OCI-LY1 (cell line): ENCODE results near the gene ADARB2.

ENCODE experiments used
- H2AFZ ChIP-seq: fragments of 200-600 bp; sonication (generic), shearing (Covaris generic); 2 replicates; pipeline ENCODE4 v1.6.0; 2014; ENCODE audit warnings: antibody characterized with exemption, mild to moderate bottlenecking, low read length
- H3F3A ChIP-seq: fragments of 200-600 bp; sonication (generic), shearing (Covaris generic); 2 replicates; pipeline ENCODE4 v1.6.0; 2014; ENCODE audit warnings: mild to moderate bottlenecking, antibody characterized with exemption, low read length, moderate library complexity; ENCODE audit not compliant: insufficient read depth
- H3K27ac ChIP-seq: fragments of 200-600 bp; sonication (generic); 2 replicates; pipeline ENCODE4 v1.5.1; 2014; ENCODE audit warnings: low read length, mixed run types, mild to moderate bottlenecking, low read depth; ENCODE audit not compliant: poor library complexity, severe bottlenecking
- H3K27me3 ChIP-seq: fragments of 200-600 bp; sonication (generic); 2 replicates; pipeline ENCODE4 v1.6.0; 2014; ENCODE audit warnings: antibody characterized with exemption, mild to moderate bottlenecking, low read length, moderate library complexity; ENCODE audit not compliant: insufficient read depth
- H3K36me3 ChIP-seq: fragments of 200-600 bp; sonication (generic); 2 replicates; pipeline ENCODE4 v1.6.1; 2014; ENCODE audit warnings: mild to moderate bottlenecking, antibody characterized with exemption, low read length, moderate library complexity, mixed read lengths; ENCODE audit not compliant: insufficient read depth
- H3K4me1 ChIP-seq: fragments of 200-600 bp; sonication (generic); 2 replicates; pipeline ENCODE4 v1.5.1; 2014; ENCODE audit warnings: mild to moderate bottlenecking, low read length, moderate library complexity; ENCODE audit not compliant: insufficient read depth, severe bottlenecking
- H3K4me2 ChIP-seq: fragments of 200-600 bp; sonication (generic), shearing (Covaris generic); 2 replicates; pipeline ENCODE4 v1.6.1; 2014; ENCODE audit warnings: low read length
- H3K4me3 ChIP-seq: fragments of 200-600 bp; sonication (generic); 2 replicates; pipeline ENCODE4 v1.5.1; 2014; ENCODE audit warnings: low read length, low read depth, mild to moderate bottlenecking, mixed read lengths; ENCODE audit not compliant: poor library complexity, severe bottlenecking
- H3K79me2 ChIP-seq: fragments of 200-600 bp; shearing (Covaris generic); 2 replicates; pipeline ENCODE4 v1.6.1; 2016; ENCODE audit warnings: mixed run types, low read length, mixed read lengths; ENCODE audit not compliant: insufficient read depth
- H3K9ac ChIP-seq: fragments of 200-600 bp; sonication (generic), shearing (Covaris generic); 2 replicates; pipeline ENCODE4 v1.6.1; 2014; ENCODE audit warnings: mild to moderate bottlenecking, low read length, mixed read lengths
- H3K9me2 ChIP-seq: fragments of 200-600 bp; sonication (generic), shearing (Covaris generic); 2 replicates; pipeline ENCODE4 v1.6.1; 2014; ENCODE audit warnings: low read depth, mild to moderate bottlenecking, low read length, mixed read lengths
- H3K9me3 ChIP-seq: fragments of 200-600 bp; shearing (Covaris generic); 2 replicates; pipeline ENCODE4 v1.6.1; 2014; ENCODE audit warnings: low read length, mixed read lengths
- H4K20me1 ChIP-seq: fragments of 200-600 bp; sonication (generic), shearing (Covaris generic); 2 replicates; pipeline ENCODE4 v1.6.0; 2016; ENCODE audit warnings: mild to moderate bottlenecking, low read length; ENCODE audit not compliant: insufficient read depth
- CTCF ChIP-seq: fragments of 200-600 bp; sonication (generic), shearing (Covaris generic); IDR thresholded peaks from 2 replicates; pipeline ENCODE4 v1.5.1; 2017; ENCODE audit warnings: mild to moderate bottlenecking, antibody characterized with exemption, low read length, moderate library complexity, mixed read lengths
- EZH2 ChIP-seq: fragments of 200-600 bp; sonication (generic), shearing (Covaris generic); IDR thresholded peaks from 2 replicates; pipeline ENCODE4 v1.8.0; 2017; ENCODE audit warnings: borderline replicate concordance, mixed run types, mild to moderate bottlenecking, antibody characterized with exemption, low read length, moderate library complexity, mixed read lengths

The ADARB2 gene

GRCh38 chr10:1267148-1267547 is 470.2 kb downstream of the ADARB2 start:
- H3K36me3 ChIP-seq = no peaks in the 10 kb centered on the region
- TF ChIP-seq CTCF = no peak
- TF ChIP-seq EZH2 = no peak
- H3K4me3 ChIP-seq = no peak overlapping the region
- no peaks in the 10 kb centered on the region for H3K79me2 ChIP-seq
- no peak overlapping the region for H2AFZ ChIP-seq
- H3F3A ChIP-seq = no peaks in the 10 kb centered on the region
- H3K9ac ChIP-seq = no peak overlapping the region
- H3K27me3 ChIP-seq = no peaks in the 10 kb centered on the region
- H3K9me2 ChIP-seq = no peaks in the 10 kb centered on the region
- no peaks in the 10 kb centered on the region for H4K20me1 ChIP-seq
- no peak overlapping the region for H3K27ac ChIP-seq
- no peak overlapping the region for H3K4me2 ChIP-seq
- no peaks in the 10 kb centered on the region for H3K9me3 ChIP-seq
- H3K4me1 ChIP-seq = no peaks in the 10 kb centered on the region

GRCh38 chr10:1266033-1266802 is 471.1 kb downstream of the ADARB2 start:
- H3K9me2 ChIP-seq = no peaks in the 10 kb centered on the region
- H4K20me1 ChIP-seq = no peaks in the 10 kb centered on the region
- no peak overlapping the region for H2AFZ ChIP-seq
- no peaks in the 10 kb centered on the region for H3F3A ChIP-seq
- H3K27me3 ChIP-seq = no peaks in the 10 kb centered on the region
- no peaks in the 10 kb centered on the region for H3K9me3 ChIP-seq
- H3K4me2 ChIP-seq = no peak overlapping the region
- H3K36me3 ChIP-seq = no peaks in the 10 kb centered on the region
- no peak overlapping the region for H3K4me3 ChIP-seq
- TF ChIP-seq EZH2 (no peak), CTCF (no peak)
- no peaks in the 10 kb centered on the region for H3K4me1 ChIP-seq
- H3K79me2 ChIP-seq = no peaks in the 10 kb centered on the region
- no peak overlapping the region for H3K9ac ChIP-seq
- H3K27ac ChIP-seq = no peak overlapping the region

GRCh38 chr10:1264001-1264400 is 473.3 kb downstream of the ADARB2 start:
- no peaks in the 10 kb centered on the region for H3K4me1 ChIP-seq
- no peaks in the 10 kb centered on the region for H4K20me1 ChIP-seq
- no peaks in the 10 kb centered on the region for H3F3A ChIP-seq
- H3K9me2 ChIP-seq = no peaks in the 10 kb centered on the region
- no peak overlapping the region for H2AFZ ChIP-seq
- no peak overlapping the region for H3K4me2 ChIP-seq
- no peak overlapping the region for H3K27ac ChIP-seq
- no peak overlapping the region for H3K4me3 ChIP-seq
- no peaks in the 10 kb centered on the region for H3K79me2 ChIP-seq
- no peak overlapping the region for H3K9ac ChIP-seq
- no peaks in the 10 kb centered on the region for H3K36me3 ChIP-seq
- H3K9me3 ChIP-seq = no peaks in the 10 kb centered on the region
- TF ChIP-seq CTCF = no peak
- TF ChIP-seq EZH2 = no peak
- no peaks in the 10 kb centered on the region for H3K27me3 ChIP-seq
